BE2C (cell line): ENCODE data around the gene MAP3K15.

Source experiments
- DNase-seq: peaks from one replicate; pipeline ENCODE4 v3.0.0-alpha.2; 2020
- H3K27me3 ChIP-seq: fragments of 250-450 bp; sonication (Bioruptor Pico); 2 replicates; pipeline ENCODE4 v1.5.1; 2020; ENCODE audit warnings: mild to moderate bottlenecking
- H3K36me3 ChIP-seq: fragments of 250-450 bp; sonication (Bioruptor Pico); 2 replicates; pipeline ENCODE4 v1.5.1; 2020; ENCODE audit warnings: mild to moderate bottlenecking
- H3K4me1 ChIP-seq: fragments of 250-450 bp; sonication (Bioruptor Pico); 2 replicates; pipeline ENCODE4 v1.5.1; 2020
- H3K4me3 ChIP-seq: 2 replicates; pipeline ENCODE4 v1.5.1; 2011; ENCODE audit warnings: low read depth, low read length
- H3K9me3 ChIP-seq: fragments of 250-450 bp; sonication (Bioruptor Pico); 2 replicates; pipeline ENCODE4 v1.5.1; 2020
- TF ChIP-seq, protein P1 (sequence below): IDR thresholded peaks from 2 replicates; pipeline ENCODE4 v1.5.1; 2012; ENCODE audit warnings: mild to moderate bottlenecking, low read depth, low read length

Gene MAP3K15

GRCh38 chrX:19388064-19388679 is 127.1 kb downstream of the MAP3K15 start:
- Histone ChIP-seq H3K27me3 (no peaks in the 10 kb centered on the region), H3K9me3 (no peaks in the 10 kb centered on the region), H3K36me3 (no peaks in the 10 kb centered on the region), H3K4me1 (no peaks in the 10 kb centered on the region), H3K4me3 (no peak overlapping the region)
- TF ChIP-seq, protein P1, sequence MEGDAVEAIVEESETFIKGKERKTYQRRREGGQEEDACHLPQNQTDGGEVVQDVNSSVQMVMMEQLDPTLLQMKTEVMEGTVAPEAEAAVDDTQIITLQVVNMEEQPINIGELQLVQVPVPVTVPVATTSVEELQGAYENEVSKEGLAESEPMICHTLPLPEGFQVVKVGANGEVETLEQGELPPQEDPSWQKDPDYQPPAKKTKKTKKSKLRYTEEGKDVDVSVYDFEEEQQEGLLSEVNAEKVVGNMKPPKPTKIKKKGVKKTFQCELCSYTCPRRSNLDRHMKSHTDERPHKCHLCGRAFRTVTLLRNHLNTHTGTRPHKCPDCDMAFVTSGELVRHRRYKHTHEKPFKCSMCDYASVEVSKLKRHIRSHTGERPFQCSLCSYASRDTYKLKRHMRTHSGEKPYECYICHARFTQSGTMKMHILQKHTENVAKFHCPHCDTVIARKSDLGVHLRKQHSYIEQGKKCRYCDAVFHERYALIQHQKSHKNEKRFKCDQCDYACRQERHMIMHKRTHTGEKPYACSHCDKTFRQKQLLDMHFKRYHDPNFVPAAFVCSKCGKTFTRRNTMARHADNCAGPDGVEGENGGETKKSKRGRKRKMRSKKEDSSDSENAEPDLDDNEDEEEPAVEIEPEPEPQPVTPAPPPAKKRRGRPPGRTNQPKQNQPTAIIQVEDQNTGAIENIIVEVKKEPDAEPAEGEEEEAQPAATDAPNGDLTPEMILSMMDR: no peak
- DNase-seq: no peak

- no peak overlapping the region for H3K4me3 ChIP-seq
- TF ChIP-seq, protein P1: no peak
- DNase-seq: no peak
Measured at GRCh38 chrX:19386679-19387078, 128.6 kb downstream of the MAP3K15 start.

GRCh38 chrX:19382555-19383145 is 132.7 kb downstream of the MAP3K15 start:
- Histone ChIP-seq H3K27me3 (no peaks in the 10 kb centered on the region), H3K36me3 (no peaks in the 10 kb centered on the region), H3K4me3 (no peak overlapping the region), H3K9me3 (no peaks in the 10 kb centered on the region), H3K4me1 (no peaks in the 10 kb centered on the region)
- TF ChIP-seq, protein P1: peak; percentile 77
- DNase-seq: peak; percentile 72

More at GRCh38 chrX:19386679-19387078, 128.6 kb downstream of the MAP3K15 start:
- no peaks in the 10 kb centered on the region for H3K4me1 ChIP-seq
- no peaks in the 10 kb centered on the region for H3K36me3 ChIP-seq
- no peaks in the 10 kb centered on the region for H3K27me3 ChIP-seq
- H3K9me3 ChIP-seq: no peaks in the 10 kb centered on the region

- Histone ChIP-seq H3K36me3 (no peaks in the 10 kb centered on the region), H3K9me3 (no peaks in the 10 kb centered on the region), H3K4me1 (no peaks in the 10 kb centered on the region), H3K4me3 (no peak overlapping the region), H3K27me3 (no peaks in the 10 kb centered on the region)
- TF ChIP-seq, protein P1: no peak
- DNase-seq: no peak
Measured at GRCh38 chrX:19381326-19381725, 134.0 kb downstream of the MAP3K15 start.

DNA sequence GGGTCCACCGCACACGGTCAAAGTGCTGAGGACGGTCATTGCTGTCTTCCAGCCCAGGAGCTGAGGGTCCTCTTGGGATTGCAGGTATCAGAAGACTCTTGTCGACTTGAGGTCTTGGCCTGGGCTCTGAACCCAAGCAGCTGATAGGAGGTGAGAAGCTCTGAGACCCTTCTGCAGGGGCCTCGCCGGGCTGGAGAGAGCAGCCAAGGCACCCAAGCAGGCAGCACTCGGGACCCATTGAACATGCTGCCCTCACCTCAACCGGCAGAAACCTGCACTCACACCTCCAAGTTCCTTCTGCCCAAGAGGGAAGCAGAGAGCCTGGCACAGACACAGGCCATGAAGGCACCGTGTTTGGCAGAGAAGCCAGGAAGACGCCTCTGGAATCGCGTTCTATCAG is 137.5 kb downstream of the MAP3K15 start:
- H3K4me1 ChIP-seq: no peaks in the 10 kb centered on the region
- no peaks in the 10 kb centered on the region for H3K36me3 ChIP-seq
- DNase-seq: no peak
- H3K27me3 ChIP-seq: no peaks in the 10 kb centered on the region
- H3K9me3 ChIP-seq: no peaks in the 10 kb centered on the region
- TF ChIP-seq, protein P1: no peak
- no peak overlapping the region for H3K4me3 ChIP-seq

DNA sequence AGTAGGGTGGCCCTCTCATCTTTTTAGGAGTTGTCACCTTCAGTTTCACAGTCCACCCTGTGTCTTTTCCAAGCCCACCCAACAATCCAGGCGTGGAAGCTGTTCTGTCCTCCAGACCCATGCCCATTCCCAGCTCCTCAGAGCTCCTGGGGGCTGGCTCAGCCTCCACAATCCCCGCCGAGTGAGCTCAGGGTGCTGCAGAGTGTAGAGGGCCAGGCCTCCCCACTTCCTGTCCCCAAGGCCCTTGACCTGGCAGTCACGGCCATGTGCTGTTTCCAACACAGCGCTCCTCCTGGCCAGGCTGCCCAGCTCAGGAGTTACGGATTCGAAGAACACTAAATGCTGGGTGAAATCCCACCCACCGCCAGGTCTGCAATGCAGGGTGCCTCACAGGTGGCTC is 139.8 kb downstream of the MAP3K15 start:
- H3K36me3 ChIP-seq: no peaks in the 10 kb centered on the region
- TF ChIP-seq, protein P1: no peak
- no peaks in the 10 kb centered on the region for H3K27me3 ChIP-seq
- H3K9me3 ChIP-seq: no peaks in the 10 kb centered on the region
- H3K4me3 ChIP-seq: no peak overlapping the region
- DNase-seq: no peak
- no peaks in the 10 kb centered on the region for H3K4me1 ChIP-seq
